ENCODE data around the gene MPL.

MPL gene
- 0 reads per million in 3 donors for total RNA-seq

GRCh38 chr1:43337588-43337987 lies at the start of gene MPL:
TSS of gene MPL (plus strand) at chr1:43337818. CDS start at chr1:43337849, 31 bp downstream.
- Histone ChIP-seq H3K36me3 (ENCODE audit: control insufficient read depth, insufficient read depth, low read length) (no peaks in the 10 kb centered on the region), H3K9me3 (ENCODE audit: control insufficient read depth, low read length) (no peaks in the 10 kb centered on the region), H3K27ac (ENCODE audit: insufficient read depth, low read length, poor library complexity, severe bottlenecking) (no peak within 1 kb of the TSS), H3K27me3 (replicated peaks; ENCODE audit: control insufficient read depth, insufficient read depth, low read length, poor library complexity, severe bottlenecking) (no peaks in the 10 kb centered on the region), H3K4me1 (ENCODE audit: control insufficient read depth, insufficient read depth, low read length, poor library complexity, severe bottlenecking) (no peaks in the 10 kb centered on the region), H3K4me3 (ENCODE audit: insufficient read depth, low read depth, low read length, poor library complexity, severe bottlenecking) (no peak within 1 kb of the TSS)
- DNase-seq: no peak

DNA sequence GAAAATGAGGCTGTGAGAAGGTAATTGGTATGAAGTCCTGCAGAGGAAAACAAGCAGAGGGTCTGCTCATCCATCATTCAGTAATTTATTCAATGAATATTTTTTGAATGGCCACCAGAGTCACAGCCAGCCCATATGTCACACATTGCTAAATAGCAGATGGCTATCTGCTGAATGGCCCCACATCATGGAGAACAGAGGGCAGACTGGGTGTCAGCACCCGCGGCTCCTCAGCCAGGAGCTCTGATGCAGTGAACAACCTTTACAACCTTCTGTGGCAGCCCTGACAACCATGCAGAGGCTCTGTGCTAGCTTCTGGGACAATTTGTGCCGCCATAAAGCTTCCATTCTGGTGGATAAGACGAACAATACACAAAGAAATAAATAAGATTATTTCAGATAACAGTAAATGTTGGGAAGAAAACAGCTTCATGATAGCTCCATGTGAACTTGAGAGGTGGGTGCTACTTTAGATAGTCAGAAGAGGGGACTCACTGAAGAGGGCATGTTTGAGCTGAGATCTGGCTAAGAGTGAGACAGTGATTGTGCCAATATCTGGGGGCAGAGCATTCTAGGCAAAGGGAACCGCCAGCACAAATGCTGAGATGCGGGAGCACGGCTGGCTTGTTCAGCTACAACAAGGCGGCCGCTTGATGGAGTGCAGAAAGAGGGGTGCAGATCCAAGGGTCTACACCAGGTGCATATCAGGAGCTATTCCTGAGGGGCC lies 49.4 kb upstream of the MPL start:
- Histone ChIP-seq H3K4me3 (ENCODE audit: insufficient read depth, low read depth, low read length, poor library complexity, severe bottlenecking) (no peak overlapping the region), H3K9me3 (ENCODE audit: control insufficient read depth, low read length) (no peaks in the 10 kb centered on the region), H3K4me1 (ENCODE audit: control insufficient read depth, insufficient read depth, low read length, poor library complexity, severe bottlenecking) (no peaks in the 10 kb centered on the region)

GRCh38 chr1:43288785-43289706 lies 48.6 kb upstream of the MPL start:
- Histone ChIP-seq H3K4me3 (ENCODE audit: insufficient read depth, low read depth, low read length, poor library complexity, severe bottlenecking) (no peak overlapping the region), H3K36me3 (ENCODE audit: control insufficient read depth, insufficient read depth, low read length) (no peaks in the 10 kb centered on the region), H3K4me1 (ENCODE audit: control insufficient read depth, insufficient read depth, low read length, poor library complexity, severe bottlenecking) (no peaks in the 10 kb centered on the region), H3K9me3 (ENCODE audit: control insufficient read depth, low read length) (no peaks in the 10 kb centered on the region), H3K27ac (ENCODE audit: insufficient read depth, low read length, poor library complexity, severe bottlenecking) (no peak overlapping the region), H3K27me3 (replicated peaks; ENCODE audit: control insufficient read depth, insufficient read depth, low read length, poor library complexity, severe bottlenecking) (no peaks in the 10 kb centered on the region)
- DNase-seq: no peak

More for the DNA sequence above, 49.4 kb upstream of the MPL start:
- no peak overlapping the region for H3K27ac ChIP-seq (ENCODE audit: insufficient read depth, low read length, poor library complexity, severe bottlenecking)
- no peaks in the 10 kb centered on the region for H3K27me3 ChIP-seq (replicated peaks; ENCODE audit: control insufficient read depth, insufficient read depth, low read length, poor library complexity, severe bottlenecking)
- DNase-seq: no peak
- no peaks in the 10 kb centered on the region for H3K36me3 ChIP-seq (ENCODE audit: control insufficient read depth, insufficient read depth, low read length)

DNA sequence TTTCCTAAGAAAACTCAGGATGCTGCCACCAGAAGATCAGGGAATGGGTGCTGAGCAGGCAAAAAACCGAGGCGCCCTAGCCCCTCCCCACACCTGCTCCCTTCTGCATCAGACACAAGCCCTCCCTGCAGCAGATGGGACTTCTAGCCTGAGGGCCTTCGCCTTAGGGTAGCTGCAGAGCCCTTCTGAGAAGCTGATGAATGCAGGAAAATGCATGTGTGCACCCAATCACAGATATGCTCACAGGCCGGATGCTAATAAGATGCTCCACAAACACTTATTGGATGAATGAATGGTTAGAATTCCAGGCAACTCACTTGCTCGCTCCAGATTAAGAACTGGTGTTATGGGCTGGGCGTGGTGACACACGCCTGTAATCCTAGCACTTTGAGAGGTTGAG lies 45.4 kb upstream of the MPL start:
- DNase-seq: no peak
- Histone ChIP-seq H3K36me3 (ENCODE audit: control insufficient read depth, insufficient read depth, low read length) (no peaks in the 10 kb centered on the region), H3K9me3 (ENCODE audit: control insufficient read depth, low read length) (no peaks in the 10 kb centered on the region), H3K4me3 (ENCODE audit: insufficient read depth, low read depth, low read length, poor library complexity, severe bottlenecking) (no peak overlapping the region), H3K27me3 (replicated peaks; ENCODE audit: control insufficient read depth, insufficient read depth, low read length, poor library complexity, severe bottlenecking) (no peaks in the 10 kb centered on the region), H3K4me1 (ENCODE audit: control insufficient read depth, insufficient read depth, low read length, poor library complexity, severe bottlenecking) (peaks cover 5% of the 10 kb centered on the region), H3K27ac (ENCODE audit: insufficient read depth, low read length, poor library complexity, severe bottlenecking) (no peak overlapping the region)

- no peak for DNase-seq
- Histone ChIP-seq H3K27ac (ENCODE audit: insufficient read depth, low read length, poor library complexity, severe bottlenecking) (no peak overlapping the region), H3K9me3 (ENCODE audit: control insufficient read depth, low read length) (no peaks in the 10 kb centered on the region), H3K27me3 (replicated peaks; ENCODE audit: control insufficient read depth, insufficient read depth, low read length, poor library complexity, severe bottlenecking) (no peaks in the 10 kb centered on the region), H3K4me3 (ENCODE audit: insufficient read depth, low read depth, low read length, poor library complexity, severe bottlenecking) (no peak overlapping the region), H3K36me3 (ENCODE audit: control insufficient read depth, insufficient read depth, low read length) (no peaks in the 10 kb centered on the region), H3K4me1 (ENCODE audit: control insufficient read depth, insufficient read depth, low read length, poor library complexity, severe bottlenecking) (peaks cover 5% of the 10 kb centered on the region)
These were observed 44.9 kb upstream of the MPL start for GRCh38 chr1:43292679-43293078.

- DNase-seq: no peak
- H3K27ac ChIP-seq (ENCODE audit: insufficient read depth, low read length, poor library complexity, severe bottlenecking): no peak overlapping the region
- H3K27me3 ChIP-seq (replicated peaks; ENCODE audit: control insufficient read depth, insufficient read depth, low read length, poor library complexity, severe bottlenecking): no peaks in the 10 kb centered on the region
- H3K4me3 ChIP-seq (ENCODE audit: insufficient read depth, low read depth, low read length, poor library complexity, severe bottlenecking): no peak overlapping the region
- H3K9me3 ChIP-seq (ENCODE audit: control insufficient read depth, low read length): no peaks in the 10 kb centered on the region
- H3K4me1 ChIP-seq (ENCODE audit: control insufficient read depth, insufficient read depth, low read length, poor library complexity, severe bottlenecking): peaks cover 5% of the 10 kb centered on the region
- H3K36me3 ChIP-seq (ENCODE audit: control insufficient read depth, insufficient read depth, low read length): no peaks in the 10 kb centered on the region
These were observed 44.4 kb upstream of the MPL start for GRCh38 chr1:43293176-43293575.

GRCh38 chr1:43293896-43294760 lies 43.5 kb upstream of the MPL start:
- DNase-seq: no peak
- Histone ChIP-seq H3K4me3 (ENCODE audit: insufficient read depth, low read depth, low read length, poor library complexity, severe bottlenecking) (no peak overlapping the region), H3K27ac (ENCODE audit: insufficient read depth, low read length, poor library complexity, severe bottlenecking) (no peak overlapping the region)

DNA sequence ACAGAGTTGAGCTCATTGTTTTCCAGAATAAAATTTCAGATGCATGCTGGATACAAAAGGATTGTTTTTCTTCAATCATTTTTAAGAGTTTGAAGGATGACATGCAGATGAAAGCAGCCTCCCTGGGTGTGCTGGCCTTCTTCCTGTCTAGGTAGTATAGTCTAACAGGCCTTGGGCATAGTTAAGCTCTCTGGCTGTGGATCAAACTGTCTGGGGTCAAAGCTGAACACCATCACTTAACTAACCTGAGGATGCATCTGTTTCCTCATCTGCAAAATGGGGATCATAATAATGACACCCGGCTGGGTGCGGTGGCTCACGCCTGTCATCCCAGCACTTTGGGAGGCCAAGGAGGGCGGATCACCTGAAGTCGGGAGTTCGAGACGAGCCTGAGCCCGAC lies 42.9 kb upstream of the MPL start:
- H3K36me3 ChIP-seq (ENCODE audit: control insufficient read depth, insufficient read depth, low read length): no peaks in the 10 kb centered on the region
- peaks cover 5% of the 10 kb centered on the region for H3K4me1 ChIP-seq (ENCODE audit: control insufficient read depth, insufficient read depth, low read length, poor library complexity, severe bottlenecking)
- no peak overlapping the region for H3K27ac ChIP-seq (ENCODE audit: insufficient read depth, low read length, poor library complexity, severe bottlenecking)
- DNase-seq: no peak
- H3K9me3 ChIP-seq (ENCODE audit: control insufficient read depth, low read length): no peaks in the 10 kb centered on the region
- H3K27me3 ChIP-seq (replicated peaks; ENCODE audit: control insufficient read depth, insufficient read depth, low read length, poor library complexity, severe bottlenecking): no peaks in the 10 kb centered on the region
- no peak overlapping the region for H3K4me3 ChIP-seq (ENCODE audit: insufficient read depth, low read depth, low read length, poor library complexity, severe bottlenecking)

More at GRCh38 chr1:43293896-43294760, 43.5 kb upstream of the MPL start:
- no peaks in the 10 kb centered on the region for H3K27me3 ChIP-seq (replicated peaks; ENCODE audit: control insufficient read depth, insufficient read depth, low read length, poor library complexity, severe bottlenecking)
- no peaks in the 10 kb centered on the region for H3K36me3 ChIP-seq (ENCODE audit: control insufficient read depth, insufficient read depth, low read length)
- H3K4me1 ChIP-seq (ENCODE audit: control insufficient read depth, insufficient read depth, low read length, poor library complexity, severe bottlenecking): peaks cover 5% of the 10 kb centered on the region
- H3K9me3 ChIP-seq (ENCODE audit: control insufficient read depth, low read length): no peaks in the 10 kb centered on the region

DNA sequence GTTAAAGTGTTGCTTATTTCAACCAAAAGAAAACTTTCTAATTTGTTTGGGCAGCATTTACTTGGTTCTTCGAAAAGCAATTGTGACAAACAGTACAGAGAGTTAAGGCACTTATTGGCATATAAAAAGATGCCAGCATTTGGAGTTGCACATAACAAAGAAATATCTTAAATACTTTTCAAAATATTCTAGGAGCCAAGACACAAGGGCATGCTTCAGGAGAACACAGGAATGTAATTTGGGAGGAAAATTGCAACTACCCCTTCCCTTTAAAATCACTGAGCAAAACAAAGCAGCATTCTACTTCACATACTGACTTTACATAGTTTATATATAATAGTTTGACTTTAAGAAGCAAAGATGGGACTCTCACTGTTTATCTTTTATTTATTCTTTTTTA lies 41.4 kb upstream of the MPL start:
- no peak for DNase-seq
- H3K27me3 ChIP-seq (replicated peaks; ENCODE audit: control insufficient read depth, insufficient read depth, low read length, poor library complexity, severe bottlenecking): no peaks in the 10 kb centered on the region
- H3K9me3 ChIP-seq (ENCODE audit: control insufficient read depth, low read length): no peaks in the 10 kb centered on the region
- H3K27ac ChIP-seq (ENCODE audit: insufficient read depth, low read length, poor library complexity, severe bottlenecking): peak overlapping the region; percentile 5
- H3K36me3 ChIP-seq (ENCODE audit: control insufficient read depth, insufficient read depth, low read length): no peaks in the 10 kb centered on the region
- H3K4me1 ChIP-seq (ENCODE audit: control insufficient read depth, insufficient read depth, low read length, poor library complexity, severe bottlenecking): peaks cover 5% of the 10 kb centered on the region
- H3K4me3 ChIP-seq (ENCODE audit: insufficient read depth, low read depth, low read length, poor library complexity, severe bottlenecking): no peak overlapping the region
